Hepatocyte (in vitro differentiated cells): ENCODE data around the gene CEP70.
"Not testable (repeated sequence)": the region's sequence is repeated elsewhere in the genome, so short reads cannot be mapped to it uniquely, and the experiment has no call there.

Source experiments
- EZH2 ChIP-seq: fragments of 200-600 bp; sonication (generic); IDR thresholded peaks from 2 replicates; pipeline ENCODE4 v1.6.1; 2016; ENCODE audit warnings: antibody characterized with exemption, mild to moderate bottlenecking, borderline replicate concordance
- EZH2phosphoT487 ChIP-seq: fragments of 200-600 bp; sonication (generic); IDR thresholded peaks from one replicate; pipeline ENCODE4 v1.6.1; 2018; ENCODE audit warnings: antibody characterized with exemption, mild to moderate bottlenecking, low read depth, moderate library complexity; ENCODE audit not compliant: unreplicated experiment, severe bottlenecking
- TF ChIP-seq, protein P1 (sequence below): fragments of 200-600 bp; sonication (generic); IDR thresholded peaks from 2 replicates; pipeline ENCODE4 v1.5.1; 2016; ENCODE audit warnings: antibody characterized with exemption, mild to moderate bottlenecking; ENCODE audit not compliant: poor library complexity

- TF ChIP-seq, protein P1, sequence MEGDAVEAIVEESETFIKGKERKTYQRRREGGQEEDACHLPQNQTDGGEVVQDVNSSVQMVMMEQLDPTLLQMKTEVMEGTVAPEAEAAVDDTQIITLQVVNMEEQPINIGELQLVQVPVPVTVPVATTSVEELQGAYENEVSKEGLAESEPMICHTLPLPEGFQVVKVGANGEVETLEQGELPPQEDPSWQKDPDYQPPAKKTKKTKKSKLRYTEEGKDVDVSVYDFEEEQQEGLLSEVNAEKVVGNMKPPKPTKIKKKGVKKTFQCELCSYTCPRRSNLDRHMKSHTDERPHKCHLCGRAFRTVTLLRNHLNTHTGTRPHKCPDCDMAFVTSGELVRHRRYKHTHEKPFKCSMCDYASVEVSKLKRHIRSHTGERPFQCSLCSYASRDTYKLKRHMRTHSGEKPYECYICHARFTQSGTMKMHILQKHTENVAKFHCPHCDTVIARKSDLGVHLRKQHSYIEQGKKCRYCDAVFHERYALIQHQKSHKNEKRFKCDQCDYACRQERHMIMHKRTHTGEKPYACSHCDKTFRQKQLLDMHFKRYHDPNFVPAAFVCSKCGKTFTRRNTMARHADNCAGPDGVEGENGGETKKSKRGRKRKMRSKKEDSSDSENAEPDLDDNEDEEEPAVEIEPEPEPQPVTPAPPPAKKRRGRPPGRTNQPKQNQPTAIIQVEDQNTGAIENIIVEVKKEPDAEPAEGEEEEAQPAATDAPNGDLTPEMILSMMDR, result not testable (repeated sequence)
- TF ChIP-seq EZH2phosphoT487, EZH2: not testable (repeated sequence)
These were observed 10.1 kb upstream of the CEP70 start for GRCh38 chr3:138604106-138604595.
